Psoas muscle (tissue), 8 donors: ENCODE measurements around the gene SH3BP5. TPM values are rescaled to one million over a fixed set of nuclear protein-coding genes. Genes with fewer than 3 reads are reported as not detected.

Experiments
- ATAC-seq, 4 donors: fragments of 200-7000 bp; cut with Tn5 transposase; one replicate each; pipeline ENCODE4 v1.9.1; 2020; ENCODE audit warnings: moderate library complexity in 3 of 4, mild to moderate bottlenecking in 2 of 4
- DNase-seq, 2 donors: peaks; one replicate each; pipeline ENCODE4 v3.0.0-alpha.2; 2020
- H3K27ac ChIP-seq: fragments of 200-600 bp; one replicate; pipeline ENCODE4 v1.8.0; 2022
- H3K27me3 ChIP-seq, 3 donors: fragments of 200-600 bp in 1 of 3; one replicate each; pipeline versions ENCODE4 v1.6.1 to v1.8.0; 2013 to 2022; ENCODE audit warnings: low read length in 2 of 3, mild to moderate bottlenecking in 2 of 3, moderate library complexity in 1 of 3; ENCODE audit not compliant: insufficient read depth in 3 of 3
- H3K36me3 ChIP-seq, 2 donors: fragments of 200-600 bp in 1 of 2; one replicate each; pipeline versions ENCODE4 v1.6.1 to v1.8.0; 2013 to 2022; ENCODE audit warnings: low read depth in 1 of 2, mild to moderate bottlenecking in 1 of 2, moderate library complexity in 1 of 2; ENCODE audit not compliant: insufficient read depth in 1 of 2
- H3K4me1 ChIP-seq: fragments of 200-600 bp; one replicate; pipeline ENCODE4 v1.8.0; 2022
- H3K4me3 ChIP-seq: fragments of 200-600 bp; one replicate; pipeline ENCODE4 v1.8.0; 2022; ENCODE audit warnings: mild to moderate bottlenecking
- H3K9me3 ChIP-seq: fragments of 200-600 bp; one replicate; pipeline ENCODE4 v1.8.0; 2022
- WGBS, 3 donors: extraction: QIAGEN DNeasy Blood & Tissue Kit; methylation state at CpG; one replicate each; pipeline versions ENCODE4 v1.1.6 to v1.1.7; 2013; 5-methylcytosine and 5-hydroxymethylcytosine counted together
- intact Hi-C, 2 donors: fragments of 100-400 bp; cut with DNase I; formaldehyde crosslinking; loops; one replicate each; pipeline versions ENCODE4 v1.11.0 to v1.14.2; 2022
- polyA plus RNA-seq, 3 donors: library from polyadenylated mRNA; stranded (reverse); fragments of 200-250 nt; gene quantifications; one replicate each; pipeline ENCODE4 v1.2.3, GENCODE V29; 2013
- total RNA-seq, 4 donors: library from RNA; stranded (reverse); fragmentation: NEBNext Ultra II Directional in 2 of 4; extraction: Animal tissue kit (Norgen Biotek cat#: 25700) in 2 of 4; gene quantifications; one replicate each; pipeline versions ENCODE4 v1.2.1 to v1.2.4, GENCODE V29; 2021 to 2023
- TF ChIP-seq, protein P1 (sequence below): fragments of 200-600 bp; IDR thresholded peaks from one replicate; pipeline ENCODE4 v1.8.0; 2022; ENCODE audit warnings: antibody characterized with exemption
- donor health status: healthy with polysubstance abuse.
- donor health status: DM: no; HTN: no; CAD: no; lungs with moderate emphysema.
- donor health status: Bipolar disorder and iron deficiency.
- donor health status: healthy.
- donor health status: DM: yes; HTN: yes; CAD: no.
- donor health status: DM: no; HTN: no; CAD: no.
- donor health status: DM: no; HTN: no; CAD: no.
- donor health status: DM: yes; HTN: yes; CAD: no.

Gene SH3BP5
- total and polyA plus RNA-seq, 7 donors = 14.4 to 63.0 (median 42.8) TPM

GRCh38 chr3:15263926-15264325, 68.5 kb downstream of the SH3BP5 start:
- TF ChIP-seq, protein P1, sequence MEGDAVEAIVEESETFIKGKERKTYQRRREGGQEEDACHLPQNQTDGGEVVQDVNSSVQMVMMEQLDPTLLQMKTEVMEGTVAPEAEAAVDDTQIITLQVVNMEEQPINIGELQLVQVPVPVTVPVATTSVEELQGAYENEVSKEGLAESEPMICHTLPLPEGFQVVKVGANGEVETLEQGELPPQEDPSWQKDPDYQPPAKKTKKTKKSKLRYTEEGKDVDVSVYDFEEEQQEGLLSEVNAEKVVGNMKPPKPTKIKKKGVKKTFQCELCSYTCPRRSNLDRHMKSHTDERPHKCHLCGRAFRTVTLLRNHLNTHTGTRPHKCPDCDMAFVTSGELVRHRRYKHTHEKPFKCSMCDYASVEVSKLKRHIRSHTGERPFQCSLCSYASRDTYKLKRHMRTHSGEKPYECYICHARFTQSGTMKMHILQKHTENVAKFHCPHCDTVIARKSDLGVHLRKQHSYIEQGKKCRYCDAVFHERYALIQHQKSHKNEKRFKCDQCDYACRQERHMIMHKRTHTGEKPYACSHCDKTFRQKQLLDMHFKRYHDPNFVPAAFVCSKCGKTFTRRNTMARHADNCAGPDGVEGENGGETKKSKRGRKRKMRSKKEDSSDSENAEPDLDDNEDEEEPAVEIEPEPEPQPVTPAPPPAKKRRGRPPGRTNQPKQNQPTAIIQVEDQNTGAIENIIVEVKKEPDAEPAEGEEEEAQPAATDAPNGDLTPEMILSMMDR = no peak
- Histone ChIP-seq H3K9me3 (no peaks in the 10 kb centered on the region), H3K27ac (no peak overlapping the region), H3K27me3 (no peaks in the 10 kb centered on the region), H3K36me3 (peaks cover 0 to 22% of the 10 kb centered on the region in 2 donors), H3K4me1 (peaks cover 27% of the 10 kb centered on the region), H3K4me3 (no peak overlapping the region)
- intact Hi-C loops = no loop called here
- DNase-seq = no peak
- no peak for ATAC-seq
- 50 to 66% (median 63%) methylated on average over 2 of the region's 2 CpGs for WGBS, 3 donors

DNA sequence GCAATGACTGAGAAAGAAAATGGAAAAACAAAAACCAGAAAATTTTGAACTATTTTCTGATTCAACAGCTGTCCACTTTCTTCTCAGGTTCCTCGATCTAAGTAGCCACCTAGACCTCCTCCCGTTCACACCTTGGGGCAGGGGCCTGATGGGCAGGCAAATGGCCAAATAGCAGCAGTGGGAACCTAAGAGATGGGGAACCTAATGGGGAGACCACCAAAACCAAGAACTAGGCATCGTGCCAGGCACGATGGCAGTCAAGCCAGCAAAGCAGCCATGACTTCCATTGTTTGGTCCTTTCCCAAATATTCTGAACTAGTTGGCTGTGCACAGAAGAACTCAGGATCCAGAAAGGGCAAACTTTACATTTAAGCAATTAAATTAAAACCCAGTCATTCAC, 69.3 kb downstream of the SH3BP5 start:
- DNase-seq (peak in 1 of 2 donors; percentile 37), ATAC-seq (no peak)
- WGBS, 3 donors = 58 to 68% (median 61%) methylated on average over 4 of the region's 4 CpGs
- Histone ChIP-seq H3K36me3 (peaks cover 2 to 30% of the 10 kb centered on the region in 2 donors), H3K4me3 (no peak overlapping the region), H3K9me3 (no peaks in the 10 kb centered on the region), H3K4me1 (peaks cover 20% of the 10 kb centered on the region), H3K27ac (no peak overlapping the region), H3K27me3 (no peaks in the 10 kb centered on the region)
- intact Hi-C loops = no loop called here
- TF ChIP-seq, protein P1 = no peak

GRCh38 chr3:15262021-15262420, 70.4 kb downstream of the SH3BP5 start:
- TF ChIP-seq, protein P1 = no peak
- Histone ChIP-seq H3K27me3 (no peaks in the 10 kb centered on the region), H3K4me3 (no peak overlapping the region), H3K27ac (no peak overlapping the region), H3K4me1 (peaks cover 15% of the 10 kb centered on the region), H3K36me3 (peaks cover 3 to 41% of the 10 kb centered on the region in 2 donors), H3K9me3 (no peaks in the 10 kb centered on the region)
- ATAC-seq = no peak
- WGBS, 3 donors = 91 to 93% (median 92%) methylated on average over 9 of the region's 9 CpGs
- intact Hi-C loops = no loop called here
- peak in 1 of 2 donors; percentile 48 for DNase-seq

GRCh38 chr3:15261274-15261673, 71.1 kb downstream of the SH3BP5 start:
- ATAC-seq = no peak
- Histone ChIP-seq H3K4me1 (peaks cover 18% of the 10 kb centered on the region), H3K4me3 (no peak overlapping the region), H3K27ac (no peak overlapping the region), H3K36me3 (peaks cover 3 to 48% of the 10 kb centered on the region in 2 donors), H3K9me3 (no peaks in the 10 kb centered on the region), H3K27me3 (no peaks in the 10 kb centered on the region)
- intact Hi-C loops = no loop called here
- TF ChIP-seq, protein P1 = no peak
- DNase-seq = no peak

DNA sequence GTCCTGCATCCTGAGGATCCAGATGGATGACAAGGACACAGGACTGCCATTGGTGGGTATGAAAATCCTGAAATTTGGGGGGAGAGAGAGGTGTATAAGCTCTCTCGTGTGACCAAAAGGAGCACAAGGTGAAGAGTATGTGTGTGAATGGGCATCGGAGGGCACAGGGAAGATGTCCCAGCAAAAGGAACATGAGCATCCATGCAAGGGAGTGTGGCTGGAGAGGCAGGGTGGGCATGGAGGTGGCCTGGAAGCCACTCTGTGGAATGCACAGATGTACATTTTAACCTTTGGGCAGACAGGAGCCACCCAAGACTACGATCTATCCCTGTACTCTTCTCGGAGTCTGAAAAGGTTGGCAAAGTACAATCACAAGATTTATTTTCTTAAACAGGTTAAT, 71.9 kb downstream of the SH3BP5 start:
- peaks cover 3 to 56% of the 10 kb centered on the region in 2 donors for H3K36me3 ChIP-seq
- no peak overlapping the region for H3K27ac ChIP-seq
- no peak for ATAC-seq
- H3K4me3 ChIP-seq = no peak overlapping the region
- H3K4me1 ChIP-seq = peaks cover 18% of the 10 kb centered on the region
- H3K27me3 ChIP-seq = no peaks in the 10 kb centered on the region
- intact Hi-C loops = no loop called here
- TF ChIP-seq, protein P1 = no peak
- DNase-seq = no peak
- no peaks in the 10 kb centered on the region for H3K9me3 ChIP-seq
- 90 to 93% (median 93%) methylated on average over 4 of the region's 4 CpGs for WGBS, 3 donors
